Natural killer cell treated with Interleukin-12 subunit alpha and Interleukin-12 subunit beta and Interleukin-15 and Interleukin-18, amount 100 ng/mL, for 72 hours (primary cell): ENCODE measurements around the gene C1orf232. TPM values are rescaled to one million over a fixed set of nuclear protein-coding genes. Genes with fewer than 3 reads are reported as not detected.

Source experiments
- ATAC-seq, 2 donors: fragments of 150-1000 bp; cut with Tn5 transposase in 1 of 2; sonication (Bioruptor Pico), chemical (Tn5 transposase) in 1 of 2; 2 replicates each; pipeline ENCODE4 v1.10.0; 2021
- DNase-seq: peaks from one replicate; pipeline ENCODE4 v3.0.0; 2022; ENCODE audit warnings: low spot score
- H3K27ac Mint-ChIP-seq, 2 donors: 1 replicate in 1 of 2; 2 replicates in 1 of 2; pipeline ENCODE4 v1.8.0; 2022; ENCODE audit warnings: mixed read lengths in 2 of 2, mild to moderate bottlenecking in 1 of 2, moderate library complexity in 1 of 2
- H3K27me3 Mint-ChIP-seq, 2 donors: 1 replicate in 1 of 2; 2 replicates in 1 of 2; pipeline ENCODE4 v1.8.0; 2022; ENCODE audit warnings: mixed read lengths in 2 of 2
- H3K36me3 Mint-ChIP-seq: one replicate; pipeline ENCODE4 v1.8.0; 2022; ENCODE audit warnings: mixed read lengths
- H3K4me1 Mint-ChIP-seq, 2 donors: 1 replicate in 1 of 2; 2 replicates in 1 of 2; pipeline ENCODE4 v1.8.0; 2022; ENCODE audit warnings: low read depth in 2 of 2, mixed read lengths in 2 of 2, mild to moderate bottlenecking in 1 of 2
- H3K4me3 Mint-ChIP-seq: one replicate; pipeline ENCODE4 v1.8.0; 2022; ENCODE audit warnings: mixed read lengths
- H3K9me3 Mint-ChIP-seq: 2 replicates; pipeline ENCODE4 v1.8.0; 2022; ENCODE audit warnings: mixed read lengths
- total RNA-seq, 2 donors: library from RNA; stranded (reverse); gene quantifications; one replicate each; pipeline ENCODE4 v1.2.3, GENCODE V29; 2022

C1orf232 gene
- not detected for total RNA-seq

DNA sequence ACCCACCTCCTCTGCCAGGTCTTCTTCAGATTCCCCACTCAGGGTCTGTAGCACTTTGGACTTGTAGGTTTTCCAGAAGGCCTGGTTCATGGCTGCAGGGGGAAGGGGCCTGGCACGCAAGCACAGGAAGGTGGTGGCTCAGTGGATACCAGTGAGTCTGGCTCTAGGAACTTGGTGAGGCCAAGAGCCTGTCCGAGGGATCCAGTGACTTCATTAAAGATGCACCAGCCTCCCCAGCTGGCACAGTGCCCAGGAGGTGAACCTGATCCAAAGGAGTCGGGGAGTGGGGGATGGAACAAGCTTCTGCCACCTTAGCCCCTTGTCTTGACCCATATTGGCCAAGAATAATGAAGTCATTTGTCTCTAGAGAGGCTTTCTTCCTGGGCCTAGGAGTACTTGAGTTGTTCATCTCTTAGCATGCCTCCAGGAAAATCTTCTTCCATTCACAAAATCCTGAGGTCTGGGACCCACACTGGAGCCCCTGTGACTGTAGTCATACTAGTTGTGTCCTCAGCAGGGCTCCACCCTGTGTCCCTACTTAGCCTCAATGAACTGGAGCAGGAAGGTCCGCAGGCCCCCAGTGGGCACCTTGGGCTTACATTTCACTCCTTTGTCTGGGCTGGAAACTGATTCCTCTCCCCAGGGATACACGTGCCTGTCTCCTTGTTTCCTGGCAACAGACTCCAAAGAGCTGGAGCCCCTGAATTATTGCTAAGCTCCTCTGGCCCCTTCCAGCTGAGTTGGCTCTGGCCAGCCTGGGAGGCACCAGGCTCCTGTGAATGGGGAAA, at the start of gene C1orf232:
Gene C1orf232 (minus strand): TSS at position 554 of the 788 bp plus-strand sequence. CDS start 464 bp downstream, at position 90.
- Mint-ChIP-seq H3K27ac (peak within 1 kb of the TSS; percentile 55 to 77), H3K27me3 (peaks cover 2 to 18% of the 10 kb centered on the region in 2 donors), H3K4me1 (peaks cover 9 to 30% of the 10 kb centered on the region in 2 donors), H3K36me3 (no peaks in the 10 kb centered on the region), H3K9me3 (no peaks in the 10 kb centered on the region), H3K4me3 (peak within 1 kb of the TSS; percentile 90)
- no peak for DNase-seq
- no peak for ATAC-seq

DNA sequence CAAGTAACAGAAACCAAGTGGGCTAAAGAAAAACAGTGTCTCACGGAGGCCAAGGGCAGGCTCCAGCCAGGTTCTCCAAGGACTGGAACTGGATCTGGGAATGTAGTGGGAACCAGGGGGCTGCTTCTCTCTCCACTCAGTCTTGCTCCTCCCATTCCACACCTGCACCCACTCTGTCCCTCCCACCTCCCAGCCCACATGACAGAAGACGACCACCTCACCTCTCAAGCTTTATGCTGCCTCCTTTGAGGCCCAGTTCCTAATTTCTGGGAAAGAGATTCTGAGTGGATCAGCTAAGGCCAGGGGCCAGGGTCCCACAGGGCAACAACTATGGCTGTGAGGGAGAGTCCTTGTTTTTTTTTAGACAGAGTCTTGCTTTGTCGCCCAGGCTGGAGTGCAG, 46.5 kb upstream of the C1orf232 start:
- DNase-seq (no peak), ATAC-seq (no peak)
- no peak overlapping the region for H3K27ac Mint-ChIP-seq
- H3K27me3 Mint-ChIP-seq = peaks cover 0 to 2% of the 10 kb centered on the region in 2 donors
- no peaks in the 10 kb centered on the region for H3K36me3 Mint-ChIP-seq
- H3K4me1 Mint-ChIP-seq = no peaks in the 10 kb centered on the region
- H3K4me3 Mint-ChIP-seq = no peak overlapping the region
- no peaks in the 10 kb centered on the region for H3K9me3 Mint-ChIP-seq

DNA sequence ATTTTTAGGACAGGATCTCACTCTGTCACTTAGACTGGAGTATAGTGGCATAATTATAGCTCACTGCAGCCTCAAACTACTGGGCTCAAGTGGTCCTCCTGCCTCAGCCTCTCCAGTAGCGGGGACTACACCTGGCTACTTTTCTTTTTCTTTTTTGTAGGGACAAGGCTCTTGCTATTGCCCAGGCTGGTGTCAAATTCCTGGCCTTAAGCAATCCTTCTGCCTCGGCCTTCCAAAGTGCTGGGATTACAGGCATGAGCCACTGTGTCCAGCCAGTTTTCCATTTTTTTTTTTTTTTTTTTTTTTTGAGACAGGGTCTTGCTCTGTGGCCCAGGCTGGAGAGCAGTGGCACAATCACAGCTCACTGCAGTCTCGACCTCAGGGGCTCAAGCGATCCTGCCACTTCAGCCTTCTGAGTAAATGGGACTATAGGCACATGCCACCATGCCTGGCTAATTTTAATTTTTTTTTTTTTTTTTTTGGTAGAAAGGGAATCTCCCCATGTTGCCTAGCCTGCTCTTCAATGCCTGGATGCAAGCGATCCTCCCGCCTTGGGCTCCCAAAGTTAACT, 44.7 kb upstream of the C1orf232 start:
- Mint-ChIP-seq H3K4me3 (no peak overlapping the region), H3K27ac (no peak overlapping the region), H3K9me3 (no peaks in the 10 kb centered on the region), H3K4me1 (no peaks in the 10 kb centered on the region), H3K27me3 (peaks cover 0 to 8% of the 10 kb centered on the region in 2 donors), H3K36me3 (no peaks in the 10 kb centered on the region)
- DNase-seq = no peak
- no peak for ATAC-seq

DNA sequence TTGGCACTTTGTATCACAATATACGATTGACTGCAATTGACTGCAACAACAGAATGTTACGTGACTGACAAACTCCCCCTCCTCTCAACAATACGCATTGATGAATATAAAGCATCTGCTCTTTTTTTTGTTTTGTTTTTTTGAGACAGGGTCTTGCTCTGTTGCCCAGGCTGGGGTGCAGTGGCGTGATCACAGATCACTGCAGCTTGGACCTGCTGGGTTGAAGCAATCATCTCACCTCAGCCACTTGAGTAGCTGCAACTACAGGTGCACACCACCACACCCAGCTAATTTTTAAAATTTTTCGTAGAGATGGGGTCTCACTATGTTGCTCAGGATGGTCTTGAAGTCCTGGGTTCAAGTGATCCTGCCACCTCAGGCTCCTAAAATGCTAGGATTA, 44.0 kb upstream of the C1orf232 start:
- no peak overlapping the region for H3K27ac Mint-ChIP-seq
- H3K27me3 Mint-ChIP-seq = peaks cover 0 to 8% of the 10 kb centered on the region in 2 donors
- no peaks in the 10 kb centered on the region for H3K4me1 Mint-ChIP-seq
- DNase-seq (no peak), ATAC-seq (no peak)
- H3K4me3 Mint-ChIP-seq = no peak overlapping the region
- H3K36me3 Mint-ChIP-seq = no peaks in the 10 kb centered on the region
- H3K9me3 Mint-ChIP-seq = no peaks in the 10 kb centered on the region

DNA sequence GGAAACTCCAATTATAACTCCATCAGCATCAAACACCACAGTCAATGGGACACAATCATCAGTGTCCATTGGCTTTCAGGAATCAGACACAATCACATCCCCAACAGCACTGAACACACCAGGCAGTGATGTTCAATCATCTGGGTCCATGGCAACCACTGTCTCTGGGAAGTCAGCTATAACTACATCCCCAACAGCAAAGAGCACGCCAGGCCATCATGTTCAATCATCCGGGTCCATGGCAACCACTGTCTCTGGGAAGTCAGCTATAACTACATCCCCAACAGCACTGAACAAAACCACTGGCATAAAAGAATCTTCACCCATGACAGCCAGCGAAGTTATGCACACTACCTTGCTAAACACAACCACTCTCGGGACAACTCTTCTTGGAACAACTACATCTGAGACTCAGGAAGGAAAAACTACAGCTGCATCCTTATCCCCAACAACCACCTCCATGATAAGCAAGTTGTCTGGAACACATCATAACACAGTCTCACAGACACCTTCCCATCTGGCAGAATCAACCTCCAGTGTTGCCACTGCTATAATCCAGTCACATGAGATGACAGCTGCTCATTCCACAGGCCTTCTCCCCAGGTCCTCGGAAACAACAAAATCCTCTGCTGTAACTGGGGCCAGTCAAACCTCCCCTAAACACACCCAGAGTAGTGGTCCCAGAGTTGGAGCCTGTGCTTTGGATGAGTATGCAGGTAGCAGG, 41.5 kb upstream of the C1orf232 start:
- Mint-ChIP-seq H3K36me3 (no peaks in the 10 kb centered on the region), H3K27ac (no peak overlapping the region), H3K4me1 (no peaks in the 10 kb centered on the region), H3K9me3 (no peaks in the 10 kb centered on the region), H3K4me3 (no peak overlapping the region), H3K27me3 (peaks cover 0 to 8% of the 10 kb centered on the region in 2 donors)
- ATAC-seq (no peak), DNase-seq (no peak)

DNA sequence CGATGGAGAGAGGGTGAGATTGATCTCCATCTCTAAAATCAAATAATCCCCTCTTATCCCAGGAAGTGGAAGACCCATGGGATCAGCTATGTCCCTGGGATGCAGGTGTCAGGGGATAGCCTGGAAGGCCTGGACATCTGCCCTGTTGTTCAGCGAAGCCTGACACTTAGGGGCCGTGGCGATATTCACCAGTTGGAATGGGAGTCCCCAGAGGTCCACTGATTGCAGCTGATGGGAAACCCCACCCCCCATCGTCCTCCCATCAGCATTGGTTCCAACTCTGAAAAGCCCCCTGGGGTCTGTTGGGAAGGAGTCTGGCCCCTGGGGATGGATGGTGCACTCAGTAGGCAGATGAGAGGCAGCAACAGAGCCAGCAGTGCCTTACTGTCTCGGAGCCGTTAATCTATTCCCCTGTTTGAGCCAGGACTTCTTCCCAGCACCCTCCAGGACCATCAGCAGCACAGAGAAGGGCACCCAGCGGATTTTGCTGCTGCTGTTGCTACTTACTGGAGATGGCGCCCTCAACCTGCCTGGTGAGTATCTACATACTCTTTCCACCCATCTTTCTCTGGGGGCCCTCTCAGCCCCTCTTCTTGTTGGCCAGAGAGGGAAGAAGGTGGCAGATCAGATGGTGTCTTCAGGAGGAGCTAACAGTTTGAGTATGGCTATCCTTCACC, 35.0 kb upstream of the C1orf232 start:
- Mint-ChIP-seq H3K27ac (no peak overlapping the region), H3K36me3 (no peaks in the 10 kb centered on the region)

DNA sequence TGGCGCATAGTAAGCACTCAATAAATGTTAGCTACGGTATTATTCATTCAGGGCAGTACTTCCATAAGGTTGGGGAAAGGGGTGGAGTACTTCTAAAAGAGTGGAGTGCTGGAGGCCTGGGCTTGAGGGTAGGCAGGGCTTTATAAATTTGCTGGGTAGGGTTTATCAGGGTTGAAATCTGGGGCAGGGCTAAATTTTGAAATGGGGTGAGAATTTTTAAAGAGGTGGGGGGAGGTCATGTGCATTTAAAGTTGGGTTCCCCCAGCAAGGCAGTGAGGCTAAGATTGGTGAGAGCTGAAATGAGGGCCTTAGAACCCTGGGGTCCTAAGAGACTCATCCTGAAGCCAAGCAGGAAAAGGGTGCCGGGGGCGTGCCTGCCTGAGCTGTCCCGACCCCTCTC, 31.6 kb upstream of the C1orf232 start:
- ATAC-seq (no peak), DNase-seq (no peak)
- Mint-ChIP-seq H3K36me3 (no peaks in the 10 kb centered on the region), H3K9me3 (no peaks in the 10 kb centered on the region), H3K27me3 (peaks cover 0 to 7% of the 10 kb centered on the region in 2 donors), H3K4me3 (no peak overlapping the region), H3K27ac (peak overlapping the region in 1 of 2 donors; percentile 2), H3K4me1 (peaks cover 7 to 12% of the 10 kb centered on the region in 2 donors)

More for the DNA sequence above, 35.0 kb upstream of the C1orf232 start:
- no peak for DNase-seq
- Mint-ChIP-seq H3K4me1 (peaks cover 7 to 12% of the 10 kb centered on the region in 2 donors), H3K27me3 (peaks cover 0 to 4% of the 10 kb centered on the region in 2 donors), H3K9me3 (no peaks in the 10 kb centered on the region), H3K4me3 (no peak overlapping the region)
- ATAC-seq = no peak

DNA sequence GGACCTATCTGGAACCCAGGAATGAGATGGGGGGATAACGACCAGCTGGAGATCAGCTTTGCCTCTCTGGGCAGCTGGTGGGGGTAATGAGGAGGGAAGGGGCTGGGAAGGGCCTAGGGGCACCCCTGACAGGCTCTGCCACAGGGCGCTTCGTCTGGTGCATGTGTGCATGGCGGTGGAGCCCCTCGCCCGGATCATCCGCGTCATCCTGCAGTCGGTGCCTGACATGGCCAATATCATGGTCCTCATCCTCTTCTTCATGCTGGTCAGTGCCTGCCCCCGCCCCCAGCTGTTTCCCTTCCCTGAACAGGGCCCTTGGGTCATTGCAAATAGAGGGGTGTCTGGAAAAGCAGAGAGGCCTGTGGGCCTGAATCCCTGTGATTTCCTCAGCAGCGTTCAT, 29.1 kb upstream of the C1orf232 start:
- peaks cover 10 to 12% of the 10 kb centered on the region in 2 donors for H3K27me3 Mint-ChIP-seq
- H3K27ac Mint-ChIP-seq = no peak overlapping the region
- no peaks in the 10 kb centered on the region for H3K9me3 Mint-ChIP-seq
- H3K36me3 Mint-ChIP-seq = no peaks in the 10 kb centered on the region
- H3K4me1 Mint-ChIP-seq = peaks cover 7 to 12% of the 10 kb centered on the region in 2 donors
- ATAC-seq (no peak), DNase-seq (no peak)
- no peak overlapping the region for H3K4me3 Mint-ChIP-seq

DNA sequence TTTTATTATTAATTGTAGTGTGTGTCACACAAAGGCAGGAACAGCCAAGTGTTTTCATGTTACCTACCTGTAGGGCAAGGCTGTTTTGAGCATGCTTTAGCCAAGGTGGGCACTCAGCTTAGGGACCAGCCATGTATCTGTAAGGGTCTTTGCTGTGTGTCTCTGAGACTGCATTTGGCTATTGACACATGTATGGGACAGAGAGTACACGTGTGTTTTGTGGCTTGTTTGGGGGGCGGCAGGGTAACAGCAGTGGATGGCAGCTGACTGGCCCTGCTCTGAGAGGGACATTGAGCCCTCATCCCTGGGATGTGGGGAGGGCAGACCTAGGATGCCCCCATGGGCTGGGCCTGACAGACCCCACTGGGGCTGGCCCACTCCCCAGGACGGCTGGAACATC, 28.5 kb upstream of the C1orf232 start:
- Mint-ChIP-seq H3K27me3 (peaks cover 10 to 12% of the 10 kb centered on the region in 2 donors), H3K4me3 (no peak overlapping the region), H3K4me1 (peaks cover 7 to 8% of the 10 kb centered on the region in 2 donors), H3K9me3 (no peaks in the 10 kb centered on the region), H3K27ac (no peak overlapping the region), H3K36me3 (no peaks in the 10 kb centered on the region)
- ATAC-seq = no peak
- no peak for DNase-seq

DNA sequence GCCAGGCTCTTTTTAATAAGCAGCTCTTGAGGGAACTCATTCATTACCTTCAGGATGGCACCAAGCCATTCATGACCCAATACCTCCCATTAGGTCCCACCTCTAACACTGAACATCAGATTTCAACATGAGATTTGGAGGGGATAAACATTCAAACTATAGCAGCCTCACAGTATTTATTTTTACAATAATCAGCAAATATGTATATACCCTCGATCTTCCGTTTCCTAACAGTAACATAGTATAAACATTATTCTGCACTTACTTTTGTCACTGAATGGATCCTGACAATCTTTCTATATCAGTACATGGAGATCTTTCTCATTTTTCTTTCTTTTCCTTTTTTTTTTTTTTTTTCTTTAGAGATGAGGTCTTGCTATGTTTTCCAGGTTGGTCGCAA, 27.0 kb upstream of the C1orf232 start:
- Mint-ChIP-seq H3K27me3 (peaks cover 10 to 14% of the 10 kb centered on the region in 2 donors), H3K9me3 (no peaks in the 10 kb centered on the region), H3K4me3 (no peak overlapping the region), H3K27ac (no peak overlapping the region), H3K36me3 (no peaks in the 10 kb centered on the region), H3K4me1 (peaks cover 0 to 6% of the 10 kb centered on the region in 2 donors)
- ATAC-seq = no peak
- DNase-seq = no peak

DNA sequence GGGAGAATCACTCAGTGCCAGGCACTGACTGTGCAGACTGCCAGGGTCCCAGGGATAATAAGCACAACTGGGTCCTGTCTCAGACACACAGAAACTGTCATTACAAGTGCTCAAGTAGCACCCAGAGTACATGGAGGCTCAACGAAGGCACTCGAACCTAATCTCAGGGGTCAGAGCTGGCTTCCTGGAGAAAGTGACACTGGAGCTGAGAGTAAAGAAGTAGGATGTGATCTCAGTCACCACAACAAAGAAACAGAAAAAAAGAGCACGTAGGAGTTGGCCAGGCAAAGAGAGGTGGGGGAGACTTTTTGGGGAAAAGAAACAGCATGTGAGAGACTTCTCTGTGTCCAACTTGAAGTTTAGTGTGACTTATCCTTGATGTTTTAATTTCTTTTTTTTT, 23.0 kb upstream of the C1orf232 start:
- DNase-seq (no peak), ATAC-seq (no peak)
- H3K27ac Mint-ChIP-seq = no peak overlapping the region
- peaks cover 0 to 2% of the 10 kb centered on the region in 2 donors for H3K4me1 Mint-ChIP-seq
- H3K4me3 Mint-ChIP-seq = no peak overlapping the region
- no peaks in the 10 kb centered on the region for H3K36me3 Mint-ChIP-seq
- H3K27me3 Mint-ChIP-seq = peaks cover 10% of the 10 kb centered on the region in 2 donors
- H3K9me3 Mint-ChIP-seq = no peaks in the 10 kb centered on the region

DNA sequence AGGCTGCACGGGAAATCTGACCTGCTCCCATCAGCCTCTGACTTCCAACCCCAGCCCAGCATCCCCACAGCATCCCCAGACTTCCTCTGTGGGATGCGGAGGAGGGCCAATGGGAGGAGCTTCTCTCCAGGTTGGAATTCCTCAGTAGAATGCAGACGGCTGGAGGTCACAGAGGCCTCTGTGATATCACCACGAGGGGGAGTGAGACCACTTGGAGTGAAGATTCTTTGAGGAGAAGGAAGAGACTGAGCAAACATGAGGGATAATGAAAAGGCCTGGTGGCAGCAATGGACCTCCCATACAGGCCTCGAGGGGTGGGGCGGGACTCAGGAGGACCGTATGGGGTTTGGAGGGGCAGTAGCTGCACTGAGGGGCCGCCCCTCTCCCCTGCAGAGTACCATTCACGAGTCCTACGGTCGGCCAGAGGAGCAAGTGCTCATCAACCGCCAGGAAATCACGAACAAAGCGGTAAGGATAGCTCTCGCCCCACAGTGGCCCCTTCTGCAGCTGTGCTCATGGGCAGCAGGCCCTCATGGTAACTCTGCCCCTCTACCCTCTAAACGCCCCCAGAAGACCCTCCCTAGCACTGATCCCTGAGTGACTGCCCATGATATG, 21.7 kb upstream of the C1orf232 start, which contains the start of gene CATSPER4:
Gene CATSPER4 (plus strand): TSS at position 230 of the 615 bp plus-strand sequence. CDS start 26 bp downstream, at position 256.
- H3K9me3 Mint-ChIP-seq = no peaks in the 10 kb centered on the region
- peaks cover 0 to 2% of the 10 kb centered on the region in 2 donors for H3K4me1 Mint-ChIP-seq
- DNase-seq = no peak
- H3K27ac Mint-ChIP-seq = no peak within 1 kb of the TSS
- H3K36me3 Mint-ChIP-seq = no peaks in the 10 kb centered on the region
- ATAC-seq = no peak
- peaks cover 7 to 10% of the 10 kb centered on the region in 2 donors for H3K27me3 Mint-ChIP-seq
- no peak within 1 kb of the TSS for H3K4me3 Mint-ChIP-seq

DNA sequence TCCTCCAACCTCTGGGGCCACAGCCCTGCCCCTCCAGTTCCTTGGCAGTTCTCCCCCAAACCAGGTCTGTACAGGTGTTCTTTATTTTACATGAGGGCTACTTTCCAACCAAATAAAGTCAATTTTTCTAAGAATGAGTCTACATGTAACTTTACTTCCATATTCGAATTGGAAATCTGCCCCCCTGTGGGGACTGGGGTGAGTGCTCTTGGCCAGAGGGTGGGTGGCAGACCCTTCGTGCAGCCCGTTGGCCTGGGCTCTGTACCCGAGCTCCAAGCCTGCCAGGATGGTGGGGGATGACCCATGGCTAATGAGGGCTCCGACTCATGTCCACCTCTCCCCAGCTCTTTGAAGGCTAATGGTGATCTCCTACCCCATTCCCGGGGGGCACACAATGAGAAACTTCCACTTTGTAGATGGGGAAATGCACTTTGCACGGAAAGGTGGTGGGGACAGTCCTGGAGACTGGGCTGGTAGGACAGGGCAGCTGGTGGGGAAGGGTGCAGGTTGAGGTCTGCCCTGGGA, 21.1 kb upstream of the C1orf232 start:
- Mint-ChIP-seq H3K27ac (no peak overlapping the region), H3K9me3 (no peaks in the 10 kb centered on the region), H3K4me1 (peaks cover 0 to 2% of the 10 kb centered on the region in 2 donors), H3K27me3 (peaks cover 5 to 10% of the 10 kb centered on the region in 2 donors), H3K4me3 (no peak overlapping the region), H3K36me3 (no peaks in the 10 kb centered on the region)
- DNase-seq (no peak), ATAC-seq (no peak)
